Muscle of arm (tissue), 12 donors: Measurements from ENCODE around the gene SERGEF. TPM values are rescaled to one million over a fixed set of nuclear protein-coding genes. Genes with fewer than 3 reads are reported as not detected.
"Not testable (repeated sequence)": the region's sequence is repeated elsewhere in the genome, so short reads cannot be mapped to it uniquely, and the experiment has no call there.

Experiments used
- DNase-seq: peaks from one replicate; pipeline ENCODE4 v3.0.0-alpha.2; 2013
- polyA plus RNA-seq, 12 donors: library from polyadenylated mRNA; unstranded; fragments of 120-200 nt; gene quantifications; one replicate each; pipeline ENCODE4 v1.2.1, GENCODE V29; 2013; ENCODE audit not compliant: insufficient read length in 12 of 12

The SERGEF gene
- polyA plus RNA-seq, 12 donors = 7.0 to 60.5 (median 12.0) TPM; not detected in 1

DNA sequence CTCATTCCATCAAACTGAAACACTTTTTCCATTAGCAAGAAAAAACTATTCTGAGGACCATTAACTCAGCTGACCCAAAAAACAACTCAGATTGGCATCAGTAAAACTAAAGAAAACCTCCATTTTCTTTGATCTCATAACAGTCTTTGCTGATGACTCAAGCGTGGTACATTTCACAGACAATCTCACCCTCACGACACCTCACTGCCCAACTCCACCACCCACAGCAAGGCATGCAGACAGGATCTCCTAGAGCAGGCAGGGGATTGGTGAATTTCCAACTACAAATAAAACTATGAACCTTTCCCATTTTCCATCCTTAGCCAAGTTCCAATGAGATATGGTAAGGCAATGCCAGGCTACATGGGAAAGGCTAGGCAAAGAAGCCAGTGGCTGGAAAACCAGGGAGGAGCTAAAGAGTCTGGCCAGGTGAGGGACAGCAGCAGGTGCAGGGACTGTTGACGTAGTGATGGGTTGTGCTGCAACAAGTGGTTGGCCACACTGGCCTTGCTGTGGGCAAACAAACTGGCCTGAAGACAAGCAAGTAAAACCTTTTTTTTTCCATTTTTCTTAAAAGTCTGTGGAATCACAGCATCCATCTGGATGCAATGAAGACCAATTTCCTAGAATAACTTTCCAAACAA, 97.2 kb downstream of the SERGEF start:
- no peak for DNase-seq

DNA sequence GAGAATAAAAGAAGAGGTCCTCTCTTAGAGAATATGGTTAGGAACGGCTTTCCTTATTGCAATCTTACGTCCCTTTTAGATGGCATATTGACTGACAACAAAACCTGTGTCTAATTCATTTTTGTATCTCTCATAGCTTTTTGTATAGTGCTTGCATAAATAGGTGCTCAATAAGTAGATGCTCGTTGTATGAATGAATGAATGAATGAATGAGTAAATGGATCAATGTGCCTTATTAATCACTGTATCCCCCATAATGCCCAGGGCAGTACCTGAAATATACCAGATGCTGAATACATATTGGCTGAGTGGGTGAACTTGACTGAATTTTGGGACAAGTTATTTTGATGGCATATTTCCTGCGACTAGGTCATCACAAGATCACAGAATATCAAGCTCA, 97.9 kb downstream of the SERGEF start:
- DNase-seq = no peak

DNA sequence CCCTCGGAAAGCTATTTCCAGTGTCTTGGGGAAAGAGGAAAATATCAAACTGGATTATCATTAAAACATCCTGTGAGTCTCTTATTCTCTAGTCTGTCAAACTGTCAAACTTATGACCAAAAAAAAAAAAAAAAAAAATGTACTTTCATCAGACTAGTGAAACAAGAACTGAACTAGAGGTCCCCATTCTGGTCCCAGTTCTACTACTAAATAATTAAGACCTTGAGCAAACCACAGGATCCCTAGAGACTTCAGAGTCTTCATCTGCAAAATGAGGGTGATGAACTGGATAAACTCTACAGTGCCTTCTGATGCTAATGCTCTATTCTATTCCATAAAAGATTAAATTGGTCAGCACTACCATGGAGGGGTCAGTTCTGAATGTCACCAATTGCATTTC, 105.8 kb downstream of the SERGEF start:
- DNase-seq = no peak

DNA sequence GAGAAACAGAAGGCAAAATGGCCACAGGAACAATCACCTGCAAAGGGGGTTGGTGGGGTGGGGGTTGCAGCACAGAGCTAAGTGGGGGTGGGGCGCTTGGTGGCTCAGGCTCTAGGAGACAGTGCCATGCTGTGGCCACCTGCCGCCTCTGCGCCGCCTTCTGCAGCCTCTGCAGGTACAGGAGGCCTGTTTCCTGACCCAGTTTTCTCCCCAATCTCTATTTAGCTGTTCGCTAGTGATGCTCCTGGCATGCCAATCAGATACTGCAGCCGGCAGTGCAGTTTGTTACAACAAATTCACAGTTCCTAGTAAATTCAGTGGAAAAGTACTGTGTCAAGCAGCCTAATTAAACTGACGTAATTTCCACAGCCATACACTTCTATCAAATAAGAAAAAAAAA, 106.4 kb downstream of the SERGEF start:
- no peak for DNase-seq

DNA sequence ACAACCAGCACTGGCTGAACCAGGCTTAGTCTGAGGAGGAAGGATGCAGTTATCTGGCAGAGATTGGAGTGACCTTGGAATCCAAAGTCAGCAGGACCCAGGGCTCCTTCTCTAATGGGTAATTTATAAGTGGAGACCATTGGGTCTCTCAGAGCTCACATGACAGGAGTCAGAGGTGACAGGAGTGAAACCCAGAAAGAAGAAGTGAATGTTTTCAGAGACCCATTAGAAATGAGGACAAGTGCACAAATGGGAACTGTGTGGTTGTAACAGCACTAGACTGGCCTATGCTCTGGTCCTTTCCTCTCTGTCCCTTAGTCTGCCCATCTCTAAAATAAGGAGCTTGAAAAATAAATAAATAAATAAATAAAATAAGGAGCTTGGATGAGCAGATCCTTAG, 107.4 kb downstream of the SERGEF start:
- no peak for DNase-seq

DNA sequence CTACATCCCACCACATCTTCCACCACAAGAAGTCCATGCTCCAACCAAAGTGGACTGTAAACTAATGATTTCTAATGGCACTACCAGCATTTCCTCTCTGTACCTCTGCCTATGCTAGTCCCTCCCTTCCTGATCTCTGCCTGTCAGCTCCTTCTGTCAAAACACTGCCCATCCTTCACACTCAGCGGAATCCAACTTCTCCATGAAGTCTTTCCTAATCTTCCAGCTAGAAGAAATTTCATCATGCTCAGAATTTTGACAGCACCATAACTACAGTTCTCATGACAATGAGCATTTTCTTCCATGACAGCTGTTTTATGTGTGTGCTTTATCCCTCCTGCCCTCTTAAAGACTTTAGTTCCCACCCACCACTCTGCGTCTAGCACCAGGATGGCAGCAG, 111.4 kb downstream of the SERGEF start:
- DNase-seq = no peak

DNA sequence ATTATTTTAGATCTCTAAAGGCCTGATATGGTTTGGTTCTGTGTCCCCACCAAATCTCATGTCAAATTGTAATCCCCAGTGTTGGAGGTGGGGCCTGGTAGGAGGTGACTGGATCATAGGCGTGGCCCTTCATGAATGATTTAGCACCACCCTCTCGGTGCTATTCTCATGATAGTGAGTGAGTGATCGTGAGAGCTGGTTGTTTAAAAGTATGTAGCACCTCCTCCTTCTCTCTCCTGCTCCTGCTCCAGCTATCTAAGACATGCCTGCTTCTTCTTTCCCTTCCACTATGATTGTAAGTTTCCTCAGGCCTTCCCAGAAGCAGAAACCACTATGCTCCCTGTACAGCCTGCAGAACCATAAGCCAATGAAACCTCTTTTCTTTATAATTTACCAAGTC, 114.1 kb downstream of the SERGEF start:
- DNase-seq = no peak

DNA sequence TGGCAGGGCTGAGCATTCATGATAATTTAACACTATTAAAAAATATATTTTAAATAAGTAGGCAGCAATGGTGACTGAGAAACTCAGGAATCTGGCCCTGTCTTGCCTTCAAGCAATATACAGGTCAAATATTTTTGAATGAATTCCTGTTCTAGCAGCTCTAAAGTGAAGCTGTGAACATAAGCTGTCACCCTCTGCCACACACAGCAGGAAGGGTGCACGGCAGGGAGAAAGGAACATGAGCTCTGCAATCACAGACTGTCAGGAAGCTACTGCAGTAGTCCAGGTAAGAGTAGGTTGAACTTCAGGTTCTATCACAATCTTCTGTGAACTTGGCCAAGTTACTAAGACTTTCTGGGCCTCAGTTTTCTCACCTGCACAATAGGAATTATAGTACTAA, 114.8 kb downstream of the SERGEF start:
- DNase-seq = no peak

DNA sequence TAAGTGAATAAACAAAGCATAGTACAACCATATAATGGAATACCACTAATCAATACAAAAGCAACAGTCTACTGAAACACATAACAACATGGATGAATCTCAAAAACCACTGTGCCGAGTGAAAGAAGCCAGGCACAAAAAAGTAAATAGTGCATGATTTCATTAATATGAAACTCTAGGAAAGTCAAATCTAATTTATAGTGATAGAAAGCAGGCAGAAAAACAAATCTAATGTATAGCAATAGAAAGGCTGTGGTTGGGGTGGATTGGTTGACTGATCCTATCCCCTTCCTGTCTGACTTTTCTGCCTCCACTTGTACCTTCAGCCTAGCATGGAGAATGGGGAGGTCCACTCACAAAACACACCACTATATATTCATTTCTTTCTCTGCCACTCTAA, 115.4 kb downstream of the SERGEF start:
- DNase-seq = no peak

DNA sequence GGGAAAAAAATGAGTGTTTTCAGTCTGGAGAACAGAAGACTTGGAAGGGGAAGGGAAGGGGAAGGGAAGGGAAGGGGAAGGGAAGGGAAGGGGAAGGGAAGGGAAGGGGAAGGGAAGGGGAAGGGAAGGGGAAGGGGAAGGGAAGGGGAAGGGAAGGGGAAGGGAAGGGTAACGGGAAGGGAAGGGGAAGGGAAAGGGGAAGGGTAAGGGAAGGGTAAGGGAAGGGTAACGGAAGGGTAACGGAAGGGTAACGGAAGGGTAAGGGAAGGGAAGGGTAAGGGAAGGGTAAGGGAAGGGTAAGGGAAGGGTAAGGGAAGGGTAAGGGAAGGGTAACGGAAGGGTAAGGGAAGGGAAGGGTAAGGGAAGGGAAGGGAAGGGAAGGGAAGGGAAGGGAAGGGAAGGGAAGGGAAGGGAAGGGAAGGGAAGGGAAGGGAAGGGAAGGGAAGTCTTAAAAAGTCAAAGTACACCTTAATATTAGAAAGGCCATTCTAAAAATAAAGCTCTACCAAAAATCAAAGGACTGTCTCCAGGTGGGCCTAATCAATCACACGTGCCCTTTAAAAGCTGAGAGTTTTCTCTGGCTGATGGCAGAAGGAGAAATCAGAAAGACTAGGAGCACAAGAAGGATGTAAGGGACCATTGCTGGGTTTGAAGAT, 116.2 kb downstream of the SERGEF start:
- DNase-seq = not testable (repeated sequence)

DNA sequence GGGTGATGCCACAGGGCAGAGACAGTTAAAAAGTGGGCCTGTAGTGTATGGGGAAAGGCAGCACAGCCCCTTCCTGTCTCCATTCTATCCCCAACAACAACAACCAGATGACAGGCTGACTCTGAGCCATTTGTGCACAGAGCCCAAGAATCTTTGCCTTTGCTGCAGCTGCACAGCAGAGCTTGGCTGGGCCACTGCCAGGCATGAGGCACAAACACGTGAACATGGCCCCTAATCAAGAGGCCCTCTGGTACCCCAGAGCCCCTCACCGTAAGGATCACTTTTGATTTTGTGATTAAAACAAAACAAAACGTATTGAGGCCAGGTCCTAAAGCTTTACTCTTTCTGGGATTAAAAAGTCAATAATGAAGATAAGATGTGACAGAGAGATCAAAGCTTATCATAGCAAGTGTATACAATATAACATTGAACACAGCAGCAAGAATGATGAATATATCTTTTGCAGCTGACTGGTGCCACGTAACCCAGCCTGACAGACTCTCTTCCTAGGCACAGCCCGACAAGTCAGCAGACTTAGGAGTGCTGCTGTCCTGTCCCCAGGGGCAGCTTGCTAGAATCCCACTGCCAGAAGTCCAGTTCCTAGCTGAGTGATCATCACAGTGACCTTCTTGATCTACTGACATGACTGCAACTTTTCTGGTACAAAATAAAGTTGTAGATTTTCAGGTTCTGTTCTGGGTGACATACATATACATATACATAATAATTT, 117.8 kb downstream of the SERGEF start:
- peak; percentile 39 for DNase-seq

DNA sequence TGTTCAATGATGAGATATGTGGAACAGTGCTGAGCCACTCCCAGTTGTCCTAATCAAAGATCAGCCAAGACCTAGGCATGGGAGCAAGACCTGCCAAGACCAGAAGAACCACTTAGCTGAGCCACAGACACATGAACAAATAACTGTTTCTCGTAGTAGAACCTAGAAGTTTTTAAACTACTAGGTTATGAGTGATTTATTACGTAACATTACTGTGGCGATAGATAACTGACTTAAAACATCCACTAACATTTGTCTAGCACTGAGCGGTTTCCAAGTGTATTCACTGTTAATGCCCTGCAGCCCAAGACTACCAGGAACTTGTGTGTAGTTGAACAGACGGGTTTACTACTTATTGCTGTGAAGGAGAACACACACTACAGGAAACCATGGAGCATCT, 120.4 kb downstream of the SERGEF start:
- DNase-seq = no peak

DNA sequence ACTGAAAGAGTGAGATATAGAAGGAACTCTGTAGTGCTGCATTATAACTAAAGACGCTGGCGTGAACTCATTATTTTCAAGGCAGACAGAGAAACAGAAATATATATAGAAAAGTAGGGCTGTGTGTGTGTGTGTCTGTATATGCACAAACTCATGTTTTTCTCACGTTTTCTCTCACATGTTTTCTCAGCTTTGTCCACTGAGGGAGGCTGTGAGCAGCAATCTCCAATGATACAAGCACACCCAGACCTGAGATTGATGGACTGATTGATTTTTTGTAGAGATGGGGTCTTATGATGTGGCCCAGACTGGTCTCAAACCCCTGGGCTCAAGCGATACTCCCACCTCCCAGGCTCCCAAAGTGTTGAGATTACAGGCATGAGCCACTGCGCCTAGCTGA, 122.5 kb downstream of the SERGEF start:
- DNase-seq = no peak

DNA sequence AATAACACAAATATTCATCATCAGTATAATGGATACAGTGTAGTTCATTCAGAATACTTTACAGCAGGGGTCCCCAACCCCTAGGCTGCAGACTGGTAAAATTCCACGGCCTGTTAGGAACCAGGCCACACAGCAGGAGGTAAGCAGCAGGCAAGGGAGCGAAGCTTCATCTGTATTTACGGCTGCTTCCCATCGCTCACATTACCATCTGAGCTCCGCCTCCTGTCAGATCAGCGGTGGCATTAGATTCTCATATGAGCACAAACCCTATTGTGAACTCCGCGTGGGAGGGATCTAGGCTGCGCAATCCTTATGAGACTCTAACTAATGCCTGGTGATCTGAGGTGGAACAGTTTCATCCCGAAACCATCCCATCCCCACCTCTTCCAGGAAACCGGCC, 125.1 kb downstream of the SERGEF start:
- DNase-seq = no peak

DNA sequence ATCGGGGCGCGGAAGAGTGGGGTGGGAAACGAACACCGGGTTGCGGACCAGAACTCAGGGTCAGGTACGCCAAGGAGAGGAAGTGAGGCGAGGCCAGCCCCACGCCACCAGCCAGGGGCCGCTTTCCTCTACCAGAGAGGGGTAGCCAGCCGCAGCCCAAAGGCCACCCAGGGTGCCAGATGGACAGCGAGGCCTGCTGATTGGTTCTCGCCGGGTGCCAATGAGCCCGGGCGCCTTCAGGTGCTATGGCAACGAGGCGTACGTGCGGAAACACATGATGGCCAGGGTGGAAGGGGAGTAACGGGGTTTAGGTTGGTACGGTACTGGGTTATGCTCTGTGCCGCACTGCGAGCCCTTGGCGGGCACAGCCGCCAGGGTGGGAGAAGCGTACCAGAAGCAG, 128.9 kb downstream of the SERGEF start:
- no peak for DNase-seq

DNA sequence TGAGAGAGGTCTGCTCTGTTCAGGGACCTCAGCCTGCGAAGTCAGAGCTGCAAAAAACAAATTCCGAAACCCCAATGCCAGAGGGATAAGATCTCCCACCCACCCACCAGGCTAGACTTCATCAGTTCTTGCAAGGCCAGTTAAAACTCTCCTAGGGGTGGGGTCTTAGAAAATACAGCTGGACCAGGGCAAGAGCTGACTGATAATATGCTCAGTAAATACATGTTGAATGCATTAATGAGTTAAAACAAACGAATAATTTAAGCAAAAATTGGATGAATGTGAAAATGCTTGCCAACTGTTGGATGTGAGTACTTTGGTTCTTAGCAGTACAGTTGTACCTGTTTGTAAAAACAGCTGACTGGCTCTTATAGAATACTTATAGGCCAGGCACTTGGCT, 129.8 kb downstream of the SERGEF start:
- DNase-seq = no peak

DNA sequence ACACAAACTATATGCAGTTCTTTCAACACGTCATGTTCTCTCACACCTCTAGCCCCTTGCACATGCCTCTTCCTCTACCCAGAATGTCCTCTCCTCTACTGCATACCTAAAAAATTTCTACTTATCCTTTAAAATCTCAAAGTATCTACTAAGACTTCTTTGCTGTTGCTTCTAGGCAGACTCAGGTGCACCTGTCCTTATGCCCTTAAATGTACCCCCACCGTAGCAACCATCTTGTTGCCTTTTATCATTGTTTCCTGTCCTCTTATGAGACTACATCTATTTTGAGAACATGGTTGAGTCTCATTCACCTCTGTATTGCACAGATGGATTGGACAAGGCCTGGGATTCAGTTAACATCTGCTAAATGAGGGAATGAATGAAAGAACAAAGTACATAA, 134.1 kb downstream of the SERGEF start:
- no peak for DNase-seq

DNA sequence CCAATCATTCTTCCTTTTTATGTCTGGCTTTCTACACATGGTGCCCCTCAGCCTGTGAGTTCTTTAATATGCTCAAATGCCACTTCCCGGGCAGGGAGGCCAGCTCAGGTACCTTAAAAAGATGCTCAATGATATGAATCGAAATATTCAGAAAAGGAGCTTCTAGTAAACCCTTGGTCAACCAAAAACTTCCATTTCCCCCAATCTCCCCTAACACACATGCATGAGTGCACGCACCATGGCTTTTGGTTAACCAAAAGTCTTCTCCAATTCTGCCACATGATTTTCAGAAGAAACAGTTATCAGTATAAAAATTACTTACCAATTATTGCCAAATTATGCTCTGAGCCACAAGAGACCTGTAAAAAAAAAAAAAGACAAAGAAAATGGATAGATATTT, 135.0 kb downstream of the SERGEF start:
- DNase-seq = no peak

DNA sequence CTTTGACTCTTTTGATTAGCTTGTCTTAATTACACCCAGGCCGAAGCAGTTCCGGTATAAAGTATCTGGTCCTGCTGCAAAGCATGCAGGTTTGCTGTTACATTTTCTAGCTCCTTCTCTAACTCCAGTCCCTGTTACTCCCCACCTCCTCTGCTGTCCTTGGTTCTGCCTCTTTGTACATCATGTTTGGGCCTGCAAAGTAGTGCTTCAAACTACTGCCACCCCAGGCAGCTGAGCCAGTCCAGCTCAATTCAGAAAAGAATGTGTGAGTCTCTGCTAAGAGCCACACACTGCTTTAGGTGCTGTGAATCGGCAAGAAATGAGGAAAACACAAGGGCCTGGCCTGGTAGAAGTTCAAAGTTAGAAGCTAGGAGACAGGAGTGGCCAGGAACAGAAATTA, 136.0 kb downstream of the SERGEF start:
- DNase-seq = no peak

DNA sequence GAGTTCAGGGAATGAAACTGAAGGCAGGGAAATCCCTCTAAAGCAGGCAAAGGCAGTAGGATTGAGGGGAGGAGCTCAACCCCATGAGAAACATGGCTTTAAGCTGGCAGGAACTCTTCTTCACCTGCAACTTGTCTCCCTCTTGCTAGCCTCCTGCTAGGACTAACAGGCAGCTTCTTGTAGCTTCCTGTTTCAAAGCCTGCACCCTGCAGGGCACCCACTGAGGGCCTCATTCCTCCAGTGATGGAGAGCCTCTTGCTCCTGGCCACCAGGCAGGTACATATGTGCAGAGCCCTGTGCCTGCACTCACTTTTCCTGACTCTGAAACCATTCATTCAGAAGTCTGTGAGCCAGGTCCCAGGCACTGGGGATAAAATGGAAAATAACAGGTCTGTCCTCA, 137.0 kb downstream of the SERGEF start:
- DNase-seq = no peak

DNA sequence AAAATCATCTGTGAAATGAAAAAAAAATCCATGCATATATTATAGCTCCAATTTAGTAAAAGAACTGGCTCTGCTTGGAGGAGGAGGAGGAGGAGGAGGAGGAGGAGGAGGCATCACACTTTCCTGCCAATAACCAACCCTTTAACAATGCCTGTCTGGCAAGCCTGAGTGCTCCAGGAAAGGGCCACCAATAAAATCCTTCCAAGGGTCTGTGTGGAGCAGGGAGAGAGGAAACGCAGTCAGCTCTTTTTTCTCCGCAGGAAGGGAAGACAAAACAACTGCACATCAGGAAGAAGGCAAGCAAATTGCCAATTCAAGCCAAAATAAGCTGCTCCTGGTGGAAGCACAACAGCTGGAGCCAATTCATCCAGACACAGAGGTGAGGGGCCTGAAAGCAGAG, 139.3 kb downstream of the SERGEF start:
- no peak for DNase-seq

DNA sequence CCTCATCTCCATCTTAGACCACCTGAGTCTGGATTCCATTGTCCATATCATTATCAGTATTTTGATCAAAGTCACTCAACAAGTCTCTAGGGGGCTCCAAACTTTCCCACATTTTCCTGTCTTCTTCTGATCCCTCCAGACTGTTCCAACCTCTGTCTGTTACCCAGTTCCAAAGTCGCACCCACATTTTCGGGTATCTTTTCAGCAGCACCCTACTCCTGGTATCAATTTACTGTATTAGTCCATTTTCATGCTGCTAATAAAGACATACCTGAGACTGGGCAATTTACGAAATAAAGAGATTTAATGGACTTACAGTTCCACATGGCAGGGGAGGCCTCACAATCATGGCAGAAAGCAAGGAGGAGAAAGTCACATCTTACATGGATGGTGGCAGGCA, 144.4 kb downstream of the SERGEF start:
- not testable (repeated sequence) for DNase-seq

DNA sequence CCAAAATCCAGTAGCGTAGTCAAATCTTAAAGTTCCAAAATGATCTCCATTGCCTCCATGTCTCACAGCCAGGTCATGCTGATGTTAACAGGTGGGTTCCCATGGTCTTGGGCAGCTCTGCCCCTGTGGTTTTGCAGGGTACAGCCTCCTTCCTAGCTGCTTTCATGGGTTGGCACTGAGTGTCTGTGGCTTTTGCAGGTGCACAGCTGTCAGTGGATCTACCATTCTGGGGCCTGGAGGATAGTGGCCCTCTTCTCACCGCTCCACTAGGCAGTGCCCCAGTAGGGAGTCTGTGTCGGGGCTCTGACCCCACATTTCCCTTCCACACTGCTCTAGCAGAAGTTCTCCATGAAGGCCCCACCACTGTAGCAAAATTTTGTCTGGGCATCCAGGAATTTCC, 145.5 kb downstream of the SERGEF start:
- DNase-seq = no peak
